ENCODE data around the gene CUL7. TPM values are rescaled to one million over a fixed set of nuclear protein-coding genes. Genes with fewer than 3 reads are reported as not detected.

Gene CUL7
- total and polyA plus RNA-seq, 5 experiments from 2014 or later, result 1.6 to 14.4 (median 3.5) TPM

DNA sequence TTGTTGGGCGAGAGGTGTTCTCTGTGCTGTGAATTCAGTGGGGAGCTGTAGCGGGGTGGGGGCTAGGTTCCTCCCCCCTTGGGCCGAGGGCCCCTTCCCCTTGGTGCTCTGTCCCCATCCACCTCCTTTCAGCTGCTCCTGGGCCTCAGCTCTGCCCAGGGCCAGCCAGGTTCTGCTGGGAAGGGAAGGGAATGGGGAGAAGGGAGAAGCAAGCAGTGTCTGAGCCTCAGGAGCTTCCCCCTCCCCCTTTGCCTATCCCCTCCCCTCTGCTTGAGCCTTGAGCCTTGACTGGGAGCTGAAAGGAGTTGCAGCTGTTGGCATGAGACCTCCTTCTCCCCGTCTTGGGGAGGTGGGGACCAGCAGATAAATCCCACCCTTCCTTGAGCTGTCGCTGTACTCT is 32.8 kb downstream of the CUL7 start:
- Mint-ChIP-seq H3K4me1 (peaks cover 36 to 54% (median 52%) of the 10 kb centered on the region in 4 donors), H3K9me3 (no peaks in the 10 kb centered on the region), H3K27me3 (no peaks in the 10 kb centered on the region), H3K36me3 (peaks cover 0 to 57% (median 4%) of the 10 kb centered on the region in 3 donors), H3K4me3 (peak overlapping the region; percentile 78 to 99 (median 89)), H3K27ac (peak overlapping the region in 9 of 10 donors; percentile 68 to 93 (median 89))
- ATAC-seq (no peak), DNase-seq (peak in 1 of 10 donors; percentile 57)
- POLR2A ChIA-PET, result interaction anchor here (0.6 to 3.7 kb wide), 12 partner anchors 10 to 495 kb away, joined by 3 to 38 read pairs (median 6); partner anchors contain the start of genes CNPY3, CUL7, CUL9 and KLC4

DNA sequence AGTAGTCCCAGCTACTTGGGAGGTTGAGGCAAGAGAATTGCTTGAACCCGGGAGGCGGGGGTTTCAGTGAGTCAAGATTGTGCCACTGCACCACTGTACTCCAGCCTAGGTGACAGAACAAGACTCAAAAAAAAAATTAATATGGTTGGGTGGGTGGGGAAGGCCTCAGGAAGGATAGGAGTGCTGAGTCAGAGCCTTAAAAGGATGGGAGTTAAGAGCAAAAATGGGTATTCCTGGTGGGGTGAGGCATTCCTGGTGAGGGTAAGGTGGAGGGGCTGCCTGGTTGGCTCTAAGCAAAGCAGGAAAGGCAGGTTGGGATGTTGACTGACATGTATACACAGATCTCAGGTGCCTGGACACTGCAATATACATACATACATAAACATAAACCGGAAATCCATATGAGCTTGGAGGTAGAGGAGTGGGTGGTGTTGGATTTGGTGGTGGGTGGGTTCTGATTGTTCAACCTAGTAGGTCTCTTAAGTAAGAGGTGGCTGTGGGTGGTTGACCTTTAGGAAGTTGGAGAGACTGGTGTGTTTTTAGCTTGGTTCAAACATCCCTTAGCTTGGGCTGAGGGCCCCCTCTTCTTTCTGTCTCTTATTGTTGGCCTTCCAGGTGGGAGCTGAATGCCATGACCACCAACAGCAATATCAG is 33.5 kb downstream of the CUL7 start:
- Mint-ChIP-seq H3K4me3 (peak overlapping the region; percentile 4 to 97 (median 72)), H3K36me3 (peaks cover 0 to 52% (median 4%) of the 10 kb centered on the region in 3 donors), H3K9me3 (no peaks in the 10 kb centered on the region), H3K4me1 (peaks cover 37 to 60% (median 54%) of the 10 kb centered on the region in 4 donors), H3K27me3 (no peaks in the 10 kb centered on the region), H3K27ac (peak overlapping the region; percentile 44 to 93 (median 76))
- ATAC-seq (no peak), DNase-seq (peak in 1 of 10 donors; percentile 15)
- POLR2A ChIA-PET, result interaction anchor here (0.6 to 3.7 kb wide), 12 partner anchors 9 to 496 kb away, joined by 3 to 38 read pairs (median 6); partner anchors contain the start of genes CNPY3, CUL7, KLC4 and MRPL2

DNA sequence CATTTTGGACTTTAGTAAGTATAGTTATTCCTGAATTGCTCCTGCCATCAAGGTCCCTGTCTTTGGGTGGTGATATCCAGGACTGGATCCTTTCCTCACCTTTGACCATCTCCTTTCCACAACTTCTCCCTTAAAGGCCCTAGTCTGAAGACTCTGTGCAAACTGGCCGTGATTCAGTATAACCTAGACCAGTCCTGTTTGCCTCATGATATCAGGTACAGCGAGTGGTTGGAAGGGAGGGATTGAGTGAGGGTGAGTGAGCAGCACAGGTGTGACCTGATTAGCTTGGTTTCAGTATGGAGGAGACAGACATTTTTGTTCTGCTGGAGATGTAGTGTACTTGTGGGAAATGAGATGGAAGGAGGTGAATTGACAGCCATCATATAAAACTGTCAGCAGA is 34.5 kb downstream of the CUL7 start:
- peak overlapping the region in 5 of 10 donors; percentile 15 to 78 (median 71) for H3K4me3 Mint-ChIP-seq
- peaks cover 38 to 61% (median 57%) of the 10 kb centered on the region in 4 donors for H3K4me1 Mint-ChIP-seq
- POLR2A ChIA-PET, result interaction anchor here (0.6 to 3.7 kb wide), 5 partner anchors 35 to 109 kb away, joined by 3 to 29 read pairs (median 12); partner anchors contain the start of genes CNPY3, CUL7, KLC4 and MRPL2
- peaks cover 0 to 42% (median 4%) of the 10 kb centered on the region in 3 donors for H3K36me3 Mint-ChIP-seq
- ATAC-seq (no peak), DNase-seq (no peak)
- H3K27me3 Mint-ChIP-seq, result no peaks in the 10 kb centered on the region
- H3K27ac Mint-ChIP-seq, result peak overlapping the region in 6 of 10 donors; percentile 17 to 74 (median 46)
- H3K9me3 Mint-ChIP-seq, result no peaks in the 10 kb centered on the region

DNA sequence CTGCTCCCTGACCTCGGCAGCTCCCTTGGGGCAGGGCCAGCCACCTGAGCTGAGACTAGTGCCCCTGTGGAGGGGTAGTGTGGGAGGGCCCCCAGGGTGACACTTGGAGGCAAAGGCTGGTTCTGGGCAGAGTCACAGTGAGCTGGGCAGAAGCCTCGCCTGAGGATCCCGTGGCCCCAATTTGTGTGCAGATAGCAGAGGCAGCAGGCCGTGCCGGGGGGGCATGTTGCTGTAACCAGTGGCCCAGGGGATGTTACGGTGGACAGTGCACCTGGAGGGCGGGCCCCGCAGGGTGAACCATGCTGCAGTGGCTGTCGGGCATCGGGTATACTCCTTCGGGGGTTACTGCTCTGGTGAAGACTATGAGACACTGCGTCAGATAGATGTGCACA is 36.7 kb downstream of the CUL7 start:
- H3K4me1 Mint-ChIP-seq, result peaks cover 52 to 72% (median 68%) of the 10 kb centered on the region in 4 donors
- H3K27ac Mint-ChIP-seq, result peak overlapping the region in 4 of 10 donors; percentile 36 to 87 (median 60)
- H3K27me3 Mint-ChIP-seq, result no peaks in the 10 kb centered on the region
- DNase-seq, result no peak
- POLR2A ChIA-PET, result interaction anchor here (0.5 to 7.8 kb wide), 5 partner anchors 37 to 352 kb away, joined by 3 to 109 read pairs (median 29); partner anchors contain the start of genes CNPY3, CUL7, KLC4 and MRPL2
- H3K4me3 Mint-ChIP-seq, result peak overlapping the region in 1 of 10 donors; percentile 13
- ATAC-seq, result no peak
- H3K36me3 Mint-ChIP-seq, result peaks cover 0 to 42% (median 4%) of the 10 kb centered on the region in 3 donors
- H3K9me3 Mint-ChIP-seq, result no peaks in the 10 kb centered on the region

DNA sequence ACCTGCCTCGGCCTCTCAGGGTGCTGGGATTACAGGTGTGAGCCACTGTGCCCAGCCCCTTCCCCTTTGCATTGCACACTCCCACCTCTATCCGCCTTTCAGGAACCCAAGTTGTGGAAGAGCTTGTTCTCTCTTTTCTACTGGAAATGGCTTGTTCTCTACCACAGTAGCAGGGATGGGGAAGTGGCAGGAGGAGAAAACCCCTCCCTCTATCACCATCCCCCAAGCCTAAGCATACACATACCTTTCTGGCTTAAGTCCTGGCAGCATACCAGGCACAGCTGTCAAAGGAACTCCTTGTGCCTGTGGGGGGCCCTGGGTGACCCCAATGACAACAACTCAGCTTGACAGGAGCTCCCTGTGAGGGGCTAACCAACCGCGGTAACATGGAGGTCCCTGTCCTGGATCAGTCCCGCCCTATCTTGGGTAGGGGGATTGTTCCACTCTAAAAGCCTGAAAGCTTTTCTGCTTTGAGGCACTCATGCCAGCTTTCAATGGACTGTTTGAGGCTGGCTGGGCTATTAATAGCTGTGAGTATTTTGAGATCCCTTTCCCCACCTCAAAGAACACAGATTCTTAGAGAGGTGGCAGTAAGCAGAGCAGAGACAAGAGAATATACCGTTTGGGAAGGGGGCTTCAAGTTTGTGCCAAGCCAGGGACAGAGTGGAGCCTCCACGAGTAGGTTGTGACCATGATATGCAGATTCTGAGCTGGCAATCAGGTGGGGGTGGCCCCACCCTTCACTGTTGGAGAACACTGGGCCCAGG is 37.3 kb downstream of the CUL7 start:
- ATAC-seq (no peak), DNase-seq (no peak)
- no peaks in the 10 kb centered on the region for H3K9me3 Mint-ChIP-seq
- H3K27me3 Mint-ChIP-seq, result no peaks in the 10 kb centered on the region
- peaks cover 54 to 74% (median 70%) of the 10 kb centered on the region in 4 donors for H3K4me1 Mint-ChIP-seq
- POLR2A ChIA-PET, result interaction anchor here (0.5 to 7.8 kb wide), 8 partner anchors 32 to 353 kb away, joined by 3 to 109 read pairs (median 35); partner anchors contain the start of genes CNPY3, CUL7, KLC4 and MRPL2
- peak overlapping the region in 8 of 10 donors; percentile 8 to 87 (median 45) for H3K27ac Mint-ChIP-seq
- peaks cover 0 to 45% (median 4%) of the 10 kb centered on the region in 3 donors for H3K36me3 Mint-ChIP-seq
- peak overlapping the region; percentile 16 to 84 (median 54) for H3K4me3 Mint-ChIP-seq

DNA sequence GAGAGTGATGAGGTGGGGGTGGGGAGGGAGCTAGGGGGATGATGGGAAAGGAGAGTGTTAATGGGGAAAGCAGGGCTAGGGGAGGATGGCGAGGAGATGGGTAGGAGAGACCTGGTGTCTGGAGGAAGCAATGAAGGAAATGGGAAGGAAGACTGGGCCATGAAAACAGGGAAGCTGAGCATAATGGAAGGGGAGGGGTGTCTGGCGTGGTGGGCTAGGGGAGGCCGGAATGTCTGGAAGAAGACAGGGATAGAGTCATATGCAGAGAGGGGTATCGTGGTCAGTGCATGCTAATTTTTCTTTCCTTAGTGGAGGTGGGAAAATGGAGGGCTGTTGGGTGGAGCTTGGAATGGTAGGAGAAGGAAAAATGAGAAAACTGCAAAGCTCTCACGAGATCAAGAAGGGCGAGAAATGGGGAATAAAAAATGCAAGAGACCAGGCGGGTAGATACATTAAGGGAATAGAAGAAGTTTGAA is 39.2 kb downstream of the CUL7 start:
- no peak for ATAC-seq
- DNase-seq, result no peak
- Mint-ChIP-seq H3K4me1 (peaks cover 54 to 79% (median 68%) of the 10 kb centered on the region in 4 donors), H3K4me3 (peak overlapping the region; percentile 89 to 97 (median 94)), H3K27me3 (no peaks in the 10 kb centered on the region), H3K36me3 (peaks cover 0 to 57% (median 4%) of the 10 kb centered on the region in 3 donors), H3K9me3 (no peaks in the 10 kb centered on the region), H3K27ac (peak overlapping the region; percentile 57 to 98 (median 94))
- POLR2A ChIA-PET, result interaction anchor here (0.6 to 7.8 kb wide), 26 partner anchors 8 to 1228 kb away, joined by 3 to 109 read pairs (median 4); partner anchors contain the start of genes ABCC10, CNPY3, CUL7 and KLC4

DNA sequence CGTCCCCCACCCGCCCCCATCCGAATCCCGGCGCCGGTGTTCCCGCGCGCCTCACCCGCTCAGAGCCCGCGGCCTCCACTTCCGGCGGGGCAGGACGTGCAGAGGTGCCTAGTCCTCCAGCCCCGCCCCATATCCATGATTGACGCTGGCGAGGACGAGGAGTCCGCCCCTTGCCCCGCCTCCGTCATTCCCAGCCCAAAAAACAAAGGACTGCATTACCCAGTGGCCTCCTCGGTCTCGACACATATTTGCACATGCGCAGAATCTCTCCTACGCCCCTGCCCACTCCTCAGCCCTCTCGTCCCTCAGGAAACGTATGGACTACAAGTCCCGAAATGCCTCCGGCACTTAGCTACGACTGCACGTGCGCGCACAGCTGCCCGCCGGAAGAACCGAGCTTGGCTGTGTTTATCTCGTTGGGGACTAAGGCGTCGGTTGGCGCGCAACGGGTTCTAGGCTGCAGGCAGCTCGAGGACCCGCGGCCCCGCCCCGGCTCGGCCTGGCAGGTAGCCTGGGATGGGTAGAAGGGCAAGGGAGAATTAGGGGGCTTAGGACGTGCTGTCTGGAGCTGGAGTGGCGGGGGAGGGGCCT is 39.7 kb downstream of the CUL7 start, which contains the start of the genes KLHDC3 and MEA1:
Gene KLHDC3 (plus strand): TSS at position 407 of the 591 bp plus-strand sequence. CDS start 2,944 bp downstream, outside the sequence.
Gene MEA1 (minus strand): TSS at position 104 of the 591 bp plus-strand sequence. CDS start 133 bp downstream, outside the sequence.
- POLR2A ChIA-PET, result interaction anchor here (0.6 to 7.8 kb wide), 27 partner anchors 9 to 1227 kb away, joined by 3 to 109 read pairs (median 4); partner anchors contain the start of genes ABCC10, CNPY3, CUL7 and KLC4
- ATAC-seq (peak; percentile 92), DNase-seq (peak; percentile 93 to 100 (median 99))
- H3K4me3 Mint-ChIP-seq, result peak within 1 kb of the TSS; percentile 89 to 97 (median 94)
- H3K36me3 Mint-ChIP-seq, result peaks cover 0 to 58% (median 4%) of the 10 kb centered on the region in 3 donors
- no peaks in the 10 kb centered on the region for H3K27me3 Mint-ChIP-seq
- no peaks in the 10 kb centered on the region for H3K9me3 Mint-ChIP-seq
- H3K27ac Mint-ChIP-seq, result peak within 1 kb of the TSS; percentile 82 to 98 (median 95)
- H3K4me1 Mint-ChIP-seq, result peaks cover 52 to 82% (median 68%) of the 10 kb centered on the region in 4 donors

DNA sequence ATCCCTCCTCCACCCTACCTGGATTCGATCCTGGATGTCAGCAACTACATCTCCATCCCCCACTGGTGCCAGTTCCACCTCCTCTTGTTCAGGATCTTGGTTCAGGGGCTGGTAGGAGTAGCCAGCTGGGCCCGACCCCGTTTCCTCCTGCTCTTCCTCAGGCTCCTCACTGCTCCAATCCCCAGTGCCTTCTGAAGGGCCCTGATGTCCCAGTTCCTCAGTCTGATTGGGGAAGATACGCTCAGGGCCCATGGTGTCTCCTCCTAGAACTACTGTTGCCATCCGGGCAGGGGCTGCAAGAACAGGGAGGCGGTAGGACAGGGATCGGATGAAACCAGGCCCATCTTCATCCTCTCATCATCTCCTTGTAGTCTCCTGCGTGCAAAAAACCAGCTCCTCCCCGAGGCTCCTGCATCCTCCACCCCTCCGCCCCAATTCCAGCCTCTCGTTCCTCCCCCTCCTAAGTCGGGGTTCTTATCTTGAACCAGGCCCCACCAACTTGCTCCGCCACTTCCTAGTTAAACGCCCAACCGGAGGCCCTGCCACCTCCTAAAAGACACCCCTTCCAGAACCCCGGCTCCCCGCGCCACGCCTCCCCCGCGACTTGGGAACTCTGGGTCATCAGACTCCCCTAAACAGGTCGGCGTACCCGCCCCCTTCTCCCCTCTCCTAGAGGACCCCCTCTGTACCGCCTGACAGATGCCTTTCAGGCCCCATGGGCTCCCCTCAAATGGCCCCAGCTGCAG is 40.4 kb downstream of the CUL7 start:
- ATAC-seq (no peak), DNase-seq (no peak)
- POLR2A ChIA-PET, result interaction anchor here (0.5 to 7.8 kb wide), 21 partner anchors 9 to 1226 kb away, joined by 3 to 109 read pairs (median 4); partner anchors contain the start of genes ABCC10, CNPY3, CUL7 and KLC4
- Mint-ChIP-seq H3K27me3 (no peaks in the 10 kb centered on the region), H3K4me3 (peak overlapping the region; percentile 89 to 97 (median 94)), H3K9me3 (no peaks in the 10 kb centered on the region), H3K27ac (peak overlapping the region; percentile 82 to 98 (median 95)), H3K36me3 (peaks cover 0 to 58% (median 2%) of the 10 kb centered on the region in 3 donors), H3K4me1 (peaks cover 49 to 80% (median 66%) of the 10 kb centered on the region in 4 donors)

DNA sequence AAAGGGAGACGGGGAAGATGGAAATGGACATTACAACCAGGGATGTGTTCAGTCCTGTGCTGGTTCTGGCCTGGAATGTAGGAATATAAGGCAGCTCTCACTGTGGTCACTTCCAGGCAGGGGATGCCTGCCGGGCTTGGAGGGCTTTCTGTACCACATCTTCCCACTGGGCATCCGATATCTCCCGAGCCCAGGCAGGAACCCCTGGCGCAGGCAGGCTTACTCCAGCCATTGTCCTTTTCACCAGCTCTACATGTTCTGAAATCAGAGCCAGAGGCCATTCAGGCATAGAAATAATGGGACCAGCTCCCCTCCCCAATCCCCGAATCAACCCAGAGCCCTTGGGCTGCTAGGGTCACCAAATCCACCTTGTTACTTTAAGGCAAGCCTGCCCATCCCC is 41.3 kb downstream of the CUL7 start:
- peaks cover 0 to 59% (median 2%) of the 10 kb centered on the region in 3 donors for H3K36me3 Mint-ChIP-seq
- peaks cover 41 to 71% (median 60%) of the 10 kb centered on the region in 4 donors for H3K4me1 Mint-ChIP-seq
- H3K27me3 Mint-ChIP-seq, result no peaks in the 10 kb centered on the region
- POLR2A ChIA-PET, result interaction anchor here (0.6 to 7.8 kb wide), 8 partner anchors 25 to 634 kb away, joined by 3 to 109 read pairs (median 28); partner anchors contain the start of genes CNPY3, KLC4, MRPL2 and PEX6
- no peaks in the 10 kb centered on the region for H3K9me3 Mint-ChIP-seq
- DNase-seq (no peak), ATAC-seq (no peak)
- peak overlapping the region; percentile 82 to 98 (median 95) for H3K27ac Mint-ChIP-seq
- H3K4me3 Mint-ChIP-seq, result peak overlapping the region; percentile 89 to 97 (median 94)

DNA sequence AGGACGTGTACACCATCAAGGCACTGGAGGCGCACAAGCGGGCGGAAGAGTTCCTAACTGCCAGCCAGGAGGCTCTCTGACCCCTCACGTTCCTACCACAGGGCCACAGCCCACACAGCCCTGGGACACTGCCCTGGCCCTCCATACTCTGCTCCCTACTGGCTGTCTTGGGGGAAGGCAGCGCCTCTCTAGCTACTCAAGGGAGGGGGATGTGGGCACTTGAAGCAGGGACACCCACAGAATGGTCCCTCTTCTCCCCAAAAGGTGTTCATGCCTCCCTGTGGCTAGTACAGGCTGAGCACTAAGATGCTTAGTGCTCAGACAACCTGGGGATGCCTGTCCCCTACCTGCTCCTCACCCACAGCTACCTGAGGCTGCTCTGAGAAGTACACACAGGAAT is 42.4 kb downstream of the CUL7 start:
- no peaks in the 10 kb centered on the region for H3K9me3 Mint-ChIP-seq
- peaks cover 0 to 59% (median 2%) of the 10 kb centered on the region in 3 donors for H3K36me3 Mint-ChIP-seq
- H3K27ac Mint-ChIP-seq, result peak overlapping the region in 5 of 10 donors; percentile 31 to 82 (median 48)
- DNase-seq, result no peak
- no peaks in the 10 kb centered on the region for H3K27me3 Mint-ChIP-seq
- no peak for ATAC-seq
- POLR2A ChIA-PET, result interaction anchor here (0.8 to 7.8 kb wide), 9 partner anchors 9 to 121 kb away, joined by 3 to 109 read pairs (median 5); partner anchors contain the start of genes CNPY3, KLC4, MRPL2 and PEX6
- peaks cover 34 to 60% (median 49%) of the 10 kb centered on the region in 4 donors for H3K4me1 Mint-ChIP-seq
- peak overlapping the region in 5 of 10 donors; percentile 22 to 63 (median 48) for H3K4me3 Mint-ChIP-seq

Data from naive thymus-derived CD8-positive, alpha-beta T cell (primary cell).